Retinal pigment epithelial cell (primary cell): Measurements from ENCODE around the gene ANKS6.
A peak's percentile ranks its signal among the peaks of the same experiment; 100 is the strongest.

Experiments used
- DNase-seq: peaks from one replicate; pipeline ENCODE4 v3.0.0-alpha.2; 2010; ENCODE audit warnings: low read depth
- H3K4me3 ChIP-seq: 2 replicates; pipeline ENCODE4 v1.5.1; 2011; ENCODE audit warnings: mild to moderate bottlenecking, low read length, control low read depth, moderate library complexity
- TF ChIP-seq, protein P1 (sequence below): conservative IDR thresholded peaks from 2 replicates; pipeline ENCODE4 v1.5.1; 2011; ENCODE audit warnings: low read depth, low read length, control low read depth, inconsistent platforms

The ANKS6 gene

GRCh38 chr9:98701576-98701975 lies 94.8 kb downstream of the ANKS6 start:
- TF ChIP-seq, protein P1, sequence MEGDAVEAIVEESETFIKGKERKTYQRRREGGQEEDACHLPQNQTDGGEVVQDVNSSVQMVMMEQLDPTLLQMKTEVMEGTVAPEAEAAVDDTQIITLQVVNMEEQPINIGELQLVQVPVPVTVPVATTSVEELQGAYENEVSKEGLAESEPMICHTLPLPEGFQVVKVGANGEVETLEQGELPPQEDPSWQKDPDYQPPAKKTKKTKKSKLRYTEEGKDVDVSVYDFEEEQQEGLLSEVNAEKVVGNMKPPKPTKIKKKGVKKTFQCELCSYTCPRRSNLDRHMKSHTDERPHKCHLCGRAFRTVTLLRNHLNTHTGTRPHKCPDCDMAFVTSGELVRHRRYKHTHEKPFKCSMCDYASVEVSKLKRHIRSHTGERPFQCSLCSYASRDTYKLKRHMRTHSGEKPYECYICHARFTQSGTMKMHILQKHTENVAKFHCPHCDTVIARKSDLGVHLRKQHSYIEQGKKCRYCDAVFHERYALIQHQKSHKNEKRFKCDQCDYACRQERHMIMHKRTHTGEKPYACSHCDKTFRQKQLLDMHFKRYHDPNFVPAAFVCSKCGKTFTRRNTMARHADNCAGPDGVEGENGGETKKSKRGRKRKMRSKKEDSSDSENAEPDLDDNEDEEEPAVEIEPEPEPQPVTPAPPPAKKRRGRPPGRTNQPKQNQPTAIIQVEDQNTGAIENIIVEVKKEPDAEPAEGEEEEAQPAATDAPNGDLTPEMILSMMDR, result no peak
- no peak overlapping the region for H3K4me3 ChIP-seq
- DNase-seq, result no peak

DNA sequence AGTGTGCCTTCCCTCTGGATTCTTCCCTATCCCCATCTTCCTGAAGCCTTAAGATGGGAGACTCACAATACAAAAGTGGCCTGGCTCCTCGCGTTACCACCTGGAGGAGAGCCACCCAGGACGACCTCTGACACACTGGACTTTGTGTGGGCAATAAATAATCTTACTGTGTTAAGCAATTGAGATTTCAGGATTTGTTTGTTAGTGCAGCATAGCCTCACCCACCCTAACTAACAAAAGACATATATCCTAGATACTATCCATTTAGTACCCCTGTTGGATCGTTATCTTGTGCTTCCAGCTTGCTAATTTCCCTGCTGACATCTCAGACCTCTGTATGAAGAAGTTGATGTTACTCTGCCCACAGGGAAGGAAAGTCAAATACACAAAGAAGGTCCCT lies 95.6 kb downstream of the ANKS6 start:
- TF ChIP-seq, protein P1, result no peak
- DNase-seq, result no peak
- no peak overlapping the region for H3K4me3 ChIP-seq

DNA sequence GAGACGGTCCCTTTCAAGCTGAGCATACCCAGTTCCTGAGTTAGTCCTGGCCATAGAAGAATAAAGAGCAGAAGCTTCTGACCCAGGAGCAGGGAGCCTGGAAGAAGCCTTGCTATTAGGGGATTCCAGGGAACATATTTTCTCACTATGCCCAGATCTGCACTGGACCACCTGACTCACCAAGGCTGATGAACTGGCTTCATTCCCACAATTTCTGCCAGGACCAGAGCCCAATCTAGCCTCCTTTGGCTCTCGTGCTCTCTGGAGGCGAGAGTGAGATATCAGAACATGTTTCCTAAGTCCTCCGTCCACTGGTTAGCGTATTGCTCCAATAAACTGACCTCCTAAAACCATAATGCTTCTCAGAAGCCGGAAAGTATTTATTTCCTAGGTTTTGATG lies 97.5 kb downstream of the ANKS6 start:
- peak; percentile 29 for DNase-seq
- TF ChIP-seq, protein P1, result no peak
- H3K4me3 ChIP-seq, result no peak overlapping the region

- DNase-seq, result no peak
- H3K4me3 ChIP-seq, result no peak overlapping the region
- TF ChIP-seq, protein P1, result no peak
These were observed 101.4 kb downstream of the ANKS6 start for GRCh38 chr9:98694943-98695342.

GRCh38 chr9:98692392-98692791 lies 104.0 kb downstream of the ANKS6 start:
- H3K4me3 ChIP-seq, result no peak overlapping the region
- TF ChIP-seq, protein P1, result no peak
- DNase-seq, result no peak

- DNase-seq, result no peak
- TF ChIP-seq, protein P1, result no peak
- H3K4me3 ChIP-seq, result no peak overlapping the region
These were observed 104.5 kb downstream of the ANKS6 start for GRCh38 chr9:98691890-98692289.

- H3K4me3 ChIP-seq, result no peak overlapping the region
- TF ChIP-seq, protein P1, result no peak
- DNase-seq, result no peak
These were observed 105.7 kb downstream of the ANKS6 start for GRCh38 chr9:98690686-98691085.
